HG03342 (cell line): ENCODE data around the gene OSCP1.

Experiments
- ATAC-seq: cut with Tn5 transposase; IDR thresholded peaks from one replicate; pipeline ENCODE4 v1.9.1; 2021; ENCODE audit warnings: mild to moderate bottlenecking, moderate library complexity; ENCODE audit not compliant: unreplicated experiment

OSCP1 gene

GRCh38 chr1:36386265-36387140 lies 63.7 kb downstream of the OSCP1 start:
- peak; percentile 41 for ATAC-seq

- ATAC-seq: peak; percentile 81
Observed at GRCh38 chr1:36385410-36386264, 64.6 kb downstream of the OSCP1 start, which contains the start of gene STK40. Gene STK40, minus strand, starts transcription at chr1:36385924. Its CDS starts 24,592 bp downstream, at chr1:36361332.

- ATAC-seq: no peak
Observed at GRCh38 chr1:36384542-36385409, 65.5 kb downstream of the OSCP1 start.

GRCh38 chr1:36383240-36383639 lies 67.0 kb downstream of the OSCP1 start:
- no peak for ATAC-seq

GRCh38 chr1:36382669-36383068 lies 67.6 kb downstream of the OSCP1 start:
- no peak for ATAC-seq

GRCh38 chr1:36382231-36382630 lies 68.0 kb downstream of the OSCP1 start:
- ATAC-seq: no peak

- no peak for ATAC-seq
Observed at GRCh38 chr1:36381405-36381804, 68.8 kb downstream of the OSCP1 start.

GRCh38 chr1:36380782-36381181 lies 69.5 kb downstream of the OSCP1 start:
- no peak for ATAC-seq

- ATAC-seq: no peak
Observed at GRCh38 chr1:36380143-36380619, 70.1 kb downstream of the OSCP1 start.

GRCh38 chr1:36377791-36378492 lies 72.3 kb downstream of the OSCP1 start:
- ATAC-seq: no peak

GRCh38 chr1:36372617-36373016 lies 77.6 kb downstream of the OSCP1 start:
- no peak for ATAC-seq

- no peak for ATAC-seq
Observed at GRCh38 chr1:36369061-36369861, 81.0 kb downstream of the OSCP1 start.
